ENCODE data around the gene ZNF296.

GRCh38 chr19:45110851-45111266 lies 34.6 kb upstream of the ZNF296 start:
- TF ChIP-seq EP300 (IDR thresholded peaks at IDR 0.05; ENCODE audit: borderline replicate concordance in 1 of 2, low read depth in 2 of 2, low read length in 2 of 2), result no peak
- TF ChIP-seq KDM1A (IDR thresholded peaks at IDR 0.05; ENCODE audit: borderline replicate concordance, low read length), result no peak
- no peak for TF ChIP-seq TEAD4 (IDR thresholded peaks at IDR 0.05; ENCODE audit: low read depth, low read length)
- TF ChIP-seq SUZ12 (IDR thresholded peaks at IDR 0.05; ENCODE audit: low read length), result no peak
- TF ChIP-seq RAD21 (IDR thresholded peaks at IDR 0.05 in 1 of 2, conservative IDR thresholded peaks at IDR 0.05 in 1 of 2; ENCODE audit: low read depth in 2 of 2, low read length in 2 of 2), result no peak
- no peak for TF ChIP-seq CREB1 (IDR thresholded peaks at IDR 0.05)
- no peak for TF ChIP-seq POLR2AphosphoS5 (IDR thresholded peaks at IDR 0.05; ENCODE audit: low read depth, low read length)
- TF ChIP-seq SP4 (IDR thresholded peaks at IDR 0.05; ENCODE audit: low read length), result no peak
- TF ChIP-seq CHD1 (IDR thresholded peaks at IDR 0.05; ENCODE audit: low read depth, low read length), result no peak
- TF ChIP-seq ZNF274 (IDR thresholded peaks at IDR 0.05; ENCODE audit: borderline replicate concordance, extremely low read depth, low read length), result no peak

Data from H1 (cell line).